ENCODE data around the gene RNF144A.

Gene RNF144A

GRCh38 chr2:6966446-6966940 lies 49.3 kb downstream of the RNF144A start:
- H3K9me3 ChIP-seq (ENCODE audit: severe bottlenecking), result no peaks in the 10 kb centered on the region
- ATAC-seq (ENCODE audit: low read depth) (no peak), DNase-seq (ENCODE audit: low spot score) (no peak)
- H3K36me3 ChIP-seq (ENCODE audit: low read depth), result no peaks in the 10 kb centered on the region
- H3K27me3 ChIP-seq (ENCODE audit: insufficient read depth, poor library complexity, severe bottlenecking), result no peaks in the 10 kb centered on the region
- TF ChIP-seq CTCF (IDR thresholded peaks at IDR 0.05; ENCODE audit: poor library complexity, severe bottlenecking), result no peak
- no peaks in the 10 kb centered on the region for H3K4me1 ChIP-seq (ENCODE audit: insufficient read depth, poor library complexity, severe bottlenecking)
- H3K27ac ChIP-seq (ENCODE audit: poor library complexity, severe bottlenecking), result no peak overlapping the region
- no peak overlapping the region for H3K4me3 ChIP-seq (ENCODE audit: severe bottlenecking)

- Histone ChIP-seq H3K27me3 (ENCODE audit: insufficient read depth, poor library complexity, severe bottlenecking) (no peaks in the 10 kb centered on the region), H3K4me1 (ENCODE audit: insufficient read depth, poor library complexity, severe bottlenecking) (no peaks in the 10 kb centered on the region), H3K27ac (ENCODE audit: poor library complexity, severe bottlenecking) (no peak overlapping the region), H3K36me3 (ENCODE audit: low read depth) (no peaks in the 10 kb centered on the region), H3K9me3 (ENCODE audit: severe bottlenecking) (no peaks in the 10 kb centered on the region), H3K4me3 (ENCODE audit: severe bottlenecking) (no peak overlapping the region)
- no peak for TF ChIP-seq CTCF (IDR thresholded peaks at IDR 0.05; ENCODE audit: poor library complexity, severe bottlenecking)
- ATAC-seq (ENCODE audit: low read depth) (no peak), DNase-seq (ENCODE audit: low spot score) (no peak)
Measured at GRCh38 chr2:6967301-6967700, 50.1 kb downstream of the RNF144A start.

GRCh38 chr2:6968319-6969100 lies 51.3 kb downstream of the RNF144A start:
- Histone ChIP-seq H3K36me3 (ENCODE audit: low read depth) (no peaks in the 10 kb centered on the region), H3K9me3 (ENCODE audit: severe bottlenecking) (no peaks in the 10 kb centered on the region), H3K27me3 (ENCODE audit: insufficient read depth, poor library complexity, severe bottlenecking) (no peaks in the 10 kb centered on the region), H3K27ac (ENCODE audit: poor library complexity, severe bottlenecking) (no peak overlapping the region), H3K4me1 (ENCODE audit: insufficient read depth, poor library complexity, severe bottlenecking) (peaks cover 3% of the 10 kb centered on the region), H3K4me3 (ENCODE audit: severe bottlenecking) (no peak overlapping the region)
- TF ChIP-seq CTCF (IDR thresholded peaks at IDR 0.05; ENCODE audit: poor library complexity, severe bottlenecking), result no peak
- ATAC-seq (ENCODE audit: low read depth), result no peak
- no peak for DNase-seq (ENCODE audit: low spot score)

GRCh38 chr2:6970551-6970950 lies 53.3 kb downstream of the RNF144A start:
- Histone ChIP-seq H3K27ac (ENCODE audit: poor library complexity, severe bottlenecking) (no peak overlapping the region), H3K4me1 (ENCODE audit: insufficient read depth, poor library complexity, severe bottlenecking) (peaks cover 10% of the 10 kb centered on the region)
- ATAC-seq (ENCODE audit: low read depth), result no peak

More at GRCh38 chr2:6970551-6970950, 53.3 kb downstream of the RNF144A start:
- Histone ChIP-seq H3K36me3 (ENCODE audit: low read depth) (no peaks in the 10 kb centered on the region), H3K4me3 (ENCODE audit: severe bottlenecking) (no peak overlapping the region), H3K9me3 (ENCODE audit: severe bottlenecking) (peaks cover 4% of the 10 kb centered on the region), H3K27me3 (ENCODE audit: insufficient read depth, poor library complexity, severe bottlenecking) (no peaks in the 10 kb centered on the region)
- DNase-seq (ENCODE audit: low spot score), result no peak
- no peak for TF ChIP-seq CTCF (IDR thresholded peaks at IDR 0.05; ENCODE audit: poor library complexity, severe bottlenecking)
